Measurements from ENCODE around the gene KCTD18.

KCTD18 gene

GRCh38 chr2:200445284-200445683 lies 64.6 kb downstream of the KCTD18 start:
- H3K14ac ChIP-seq (ENCODE audit: low read length), result no peak overlapping the region
- no peaks in the 10 kb centered on the region for H3K27me3 ChIP-seq (ENCODE audit: insufficient read depth, low read length)
- no CpG with 5 or more reads among the region's 1 CpG for WGBS (ENCODE audit: extremely low coverage, insufficient coverage, insufficient read length)

GRCh38 chr2:200444530-200444929 lies 65.3 kb downstream of the KCTD18 start:
- WGBS (ENCODE audit: extremely low coverage, insufficient coverage, insufficient read length), result no CpG with 5 or more reads among the region's 3 CpGs
- no peaks in the 10 kb centered on the region for H3K4me1 ChIP-seq (ENCODE audit: control insufficient read depth in 1 of 2, insufficient read depth in 2 of 2, low read length in 2 of 2)
- H3K79me1 ChIP-seq (ENCODE audit: low read length), result no peaks in the 10 kb centered on the region
- no peak overlapping the region for H4K91ac ChIP-seq (ENCODE audit: low read depth, low read length)
- H2BK120ac ChIP-seq (ENCODE audit: insufficient read depth, low read length, poor library complexity), result no peak overlapping the region
- no peaks in the 10 kb centered on the region for H3K79me2 ChIP-seq (ENCODE audit: control insufficient read depth, insufficient read depth, low read length, poor library complexity)
- H3K9ac ChIP-seq (ENCODE audit: low read length), result no peak overlapping the region
- no peak overlapping the region for H2AK5ac ChIP-seq (ENCODE audit: low read length)
- no peak overlapping the region for H2AFZ ChIP-seq (ENCODE audit: insufficient read depth, low read length, poor library complexity)
- no peak overlapping the region for H3K23ac ChIP-seq (ENCODE audit: low read length)
- no peaks in the 10 kb centered on the region for H3K9me3 ChIP-seq (ENCODE audit: insufficient read depth, low read depth, low read length)
- no peak overlapping the region for H4K8ac ChIP-seq (ENCODE audit: low read depth, low read length)
- no peak for DNase-seq
- H3K18ac ChIP-seq (ENCODE audit: low read length), result no peak overlapping the region
- H3K27ac ChIP-seq (ENCODE audit: low read depth, low read length), result no peak overlapping the region
- H2BK12ac ChIP-seq (ENCODE audit: low read length), result no peak overlapping the region
- H3K4ac ChIP-seq (ENCODE audit: low read depth, low read length), result no peak overlapping the region
- H3K4me2 ChIP-seq (ENCODE audit: low read length), result no peak overlapping the region
- peaks cover 20 to 33% of the 10 kb centered on the region in 2 experiments for H3K36me3 ChIP-seq (ENCODE audit: control insufficient read depth in 1 of 2, insufficient read depth in 2 of 2, low read length in 2 of 2)
- H3K4me3 ChIP-seq (ENCODE audit: low read depth, low read length), result no peak overlapping the region
- H3K27me3 ChIP-seq (ENCODE audit: insufficient read depth, low read length), result no peaks in the 10 kb centered on the region
- no peak overlapping the region for H2BK5ac ChIP-seq (ENCODE audit: low read depth, low read length, poor library complexity)
- no peak overlapping the region for H3K14ac ChIP-seq (ENCODE audit: low read length)
- H4K12ac ChIP-seq (ENCODE audit: low read depth, low read length), result no peak overlapping the region

More at GRCh38 chr2:200445284-200445683, 64.6 kb downstream of the KCTD18 start:
- Histone ChIP-seq H4K12ac (ENCODE audit: low read depth, low read length) (no peak overlapping the region), H3K4ac (ENCODE audit: low read depth, low read length) (no peak overlapping the region), H3K18ac (ENCODE audit: low read length) (no peak overlapping the region), H2BK120ac (ENCODE audit: insufficient read depth, low read length, poor library complexity) (no peak overlapping the region), H3K4me1 (ENCODE audit: control insufficient read depth in 1 of 2, insufficient read depth in 2 of 2, low read length in 2 of 2) (no peaks in the 10 kb centered on the region), H3K27ac (ENCODE audit: low read depth, low read length) (no peak overlapping the region), H2AK5ac (ENCODE audit: low read length) (no peak overlapping the region), H2AFZ (ENCODE audit: insufficient read depth, low read length, poor library complexity) (no peak overlapping the region), H4K91ac (ENCODE audit: low read depth, low read length) (no peak overlapping the region), H3K79me1 (ENCODE audit: low read length) (no peaks in the 10 kb centered on the region), H4K8ac (ENCODE audit: low read depth, low read length) (no peak overlapping the region), H3K79me2 (ENCODE audit: control insufficient read depth, insufficient read depth, low read length, poor library complexity) (no peaks in the 10 kb centered on the region), H3K4me3 (ENCODE audit: low read depth, low read length) (no peak overlapping the region), H3K36me3 (ENCODE audit: control insufficient read depth in 1 of 2, insufficient read depth in 2 of 2, low read length in 2 of 2) (peaks cover 17 to 29% of the 10 kb centered on the region in 2 experiments), H2BK5ac (ENCODE audit: low read depth, low read length, poor library complexity) (no peak overlapping the region), H2BK12ac (ENCODE audit: low read length) (no peak overlapping the region), H3K4me2 (ENCODE audit: low read length) (no peak overlapping the region), H3K23ac (ENCODE audit: low read length) (no peak overlapping the region), H3K9me3 (ENCODE audit: insufficient read depth, low read depth, low read length) (no peaks in the 10 kb centered on the region), H3K9ac (ENCODE audit: low read length) (no peak overlapping the region)
- no peak for DNase-seq

- Histone ChIP-seq H3K14ac (ENCODE audit: low read length) (no peak overlapping the region), H4K91ac (ENCODE audit: low read depth, low read length) (no peak overlapping the region), H2BK120ac (ENCODE audit: insufficient read depth, low read length, poor library complexity) (no peak overlapping the region), H3K4me2 (ENCODE audit: low read length) (no peak overlapping the region), H3K9ac (ENCODE audit: low read length) (no peak overlapping the region), H3K27me3 (ENCODE audit: insufficient read depth, low read length) (no peaks in the 10 kb centered on the region), H2AK5ac (ENCODE audit: low read length) (no peak overlapping the region), H4K8ac (ENCODE audit: low read depth, low read length) (no peak overlapping the region), H3K79me1 (ENCODE audit: low read length) (no peaks in the 10 kb centered on the region), H2AFZ (ENCODE audit: insufficient read depth, low read length, poor library complexity) (no peak overlapping the region), H3K36me3 (ENCODE audit: control insufficient read depth in 1 of 2, insufficient read depth in 2 of 2, low read length in 2 of 2) (peaks cover 20 to 37% of the 10 kb centered on the region in 2 experiments), H3K23ac (ENCODE audit: low read length) (no peak overlapping the region), H2BK12ac (ENCODE audit: low read length) (no peak overlapping the region), H3K4me3 (ENCODE audit: low read depth, low read length) (no peak overlapping the region), H2BK5ac (ENCODE audit: low read depth, low read length, poor library complexity) (no peak overlapping the region), H3K4me1 (ENCODE audit: control insufficient read depth in 1 of 2, insufficient read depth in 2 of 2, low read length in 2 of 2) (no peaks in the 10 kb centered on the region), H3K27ac (ENCODE audit: low read depth, low read length) (no peak overlapping the region), H3K18ac (ENCODE audit: low read length) (no peak overlapping the region), H3K79me2 (ENCODE audit: control insufficient read depth, insufficient read depth, low read length, poor library complexity) (no peaks in the 10 kb centered on the region), H4K12ac (ENCODE audit: low read depth, low read length) (no peak overlapping the region), H3K4ac (ENCODE audit: low read depth, low read length) (no peak overlapping the region), H3K9me3 (ENCODE audit: insufficient read depth, low read depth, low read length) (no peaks in the 10 kb centered on the region)
- DNase-seq, result no peak
- WGBS (ENCODE audit: extremely low coverage, insufficient coverage, insufficient read length), result no CpG with 5 or more reads among the region's 3 CpGs
Measured at GRCh38 chr2:200443916-200444315, 66.0 kb downstream of the KCTD18 start.

GRCh38 chr2:200443376-200443775 lies 66.5 kb downstream of the KCTD18 start:
- peaks cover 20 to 37% of the 10 kb centered on the region in 2 experiments for H3K36me3 ChIP-seq (ENCODE audit: control insufficient read depth in 1 of 2, insufficient read depth in 2 of 2, low read length in 2 of 2)
- no peak overlapping the region for H2BK12ac ChIP-seq (ENCODE audit: low read length)
- H3K4me3 ChIP-seq (ENCODE audit: low read depth, low read length), result no peak overlapping the region
- H3K27ac ChIP-seq (ENCODE audit: low read depth, low read length), result no peak overlapping the region
- H3K79me2 ChIP-seq (ENCODE audit: control insufficient read depth, insufficient read depth, low read length, poor library complexity), result no peaks in the 10 kb centered on the region
- H4K91ac ChIP-seq (ENCODE audit: low read depth, low read length), result no peak overlapping the region
- H3K14ac ChIP-seq (ENCODE audit: low read length), result no peak overlapping the region
- no peak overlapping the region for H3K9ac ChIP-seq (ENCODE audit: low read length)
- no peak overlapping the region for H2AK5ac ChIP-seq (ENCODE audit: low read length)
- no peaks in the 10 kb centered on the region for H3K4me1 ChIP-seq (ENCODE audit: control insufficient read depth in 1 of 2, insufficient read depth in 2 of 2, low read length in 2 of 2)
- H3K27me3 ChIP-seq (ENCODE audit: insufficient read depth, low read length), result no peaks in the 10 kb centered on the region
- H2BK120ac ChIP-seq (ENCODE audit: insufficient read depth, low read length, poor library complexity), result no peak overlapping the region
- no peak overlapping the region for H2BK5ac ChIP-seq (ENCODE audit: low read depth, low read length, poor library complexity)
- H3K4ac ChIP-seq (ENCODE audit: low read depth, low read length), result no peak overlapping the region
- H3K23ac ChIP-seq (ENCODE audit: low read length), result no peak overlapping the region
- no peak overlapping the region for H3K18ac ChIP-seq (ENCODE audit: low read length)
- no peak overlapping the region for H3K4me2 ChIP-seq (ENCODE audit: low read length)
- H4K12ac ChIP-seq (ENCODE audit: low read depth, low read length), result no peak overlapping the region
- no peaks in the 10 kb centered on the region for H3K79me1 ChIP-seq (ENCODE audit: low read length)
- no peak for DNase-seq
- WGBS (ENCODE audit: extremely low coverage, insufficient coverage, insufficient read length), result no CpG with 5 or more reads among the region's 5 CpGs
- no peak overlapping the region for H2AFZ ChIP-seq (ENCODE audit: insufficient read depth, low read length, poor library complexity)
- H3K9me3 ChIP-seq (ENCODE audit: insufficient read depth, low read depth, low read length), result no peaks in the 10 kb centered on the region
- no peak overlapping the region for H4K8ac ChIP-seq (ENCODE audit: low read depth, low read length)

Measured in trophoblast cell (in vitro differentiated cells and primary cell).